ENCODE results near the gene RASAL2. TPM values are rescaled to one million over a fixed set of nuclear protein-coding genes. Genes with fewer than 3 reads are reported as not detected.

The RASAL2 gene
- total and polyA plus RNA-seq, 9 of the 15 experiments (the other 6 are each of a cell fraction or from before 2014, with no cell fraction given), result 0.13 to 1.0 (median 0.62) TPM

GRCh38 chr1:178405137-178405536 is 311.2 kb downstream of the RASAL2 start:
- in situ Hi-C loops (cut with MboI), result no loop called here
- FAIRE-seq, result no peak

More at GRCh38 chr1:178405137-178405536, 311.2 kb downstream of the RASAL2 start:
- DNase-seq (ENCODE audit: extremely low read depth in 1 of 4, low spot score in 3 of 4), result no peak
- Histone ChIP-seq H4K20me1 (replicated peaks; ENCODE audit: control insufficient read depth, insufficient read depth, low read length) (no peaks in the 10 kb centered on the region), H3K27me3 (ENCODE audit: control insufficient read depth in 2 of 2, insufficient read depth in 2 of 2, low read length in 2 of 2) (no peaks in the 10 kb centered on the region), H3K9me3 (replicated peaks; ENCODE audit: control insufficient read depth, insufficient read depth, low read depth, low read length) (no peaks in the 10 kb centered on the region), H3K9me1 (ENCODE audit: control insufficient read depth, insufficient read depth, low read length) (no peaks in the 10 kb centered on the region), H3K9ac (ENCODE audit: insufficient read depth in 1 of 2, low read depth in 2 of 2, low read length in 2 of 2) (no peak overlapping the region), H3K4me3 (no peak overlapping the region), H3K27ac (ENCODE audit: extremely low read depth, low read depth, low read length) (no peak overlapping the region), H3K4me2 (ENCODE audit: insufficient read depth, low read length) (no peak overlapping the region), H3K79me2 (ENCODE audit: control insufficient read depth, insufficient read depth, low read length) (no peaks in the 10 kb centered on the region), H3K4me1 (replicated peaks in 1 of 2; ENCODE audit: control insufficient read depth in 2 of 2, insufficient read depth in 2 of 2, low read length in 2 of 2) (no peaks in the 10 kb centered on the region), H3K36me3 (ENCODE audit: control insufficient read depth, insufficient read depth, low read length) (no peaks in the 10 kb centered on the region), H2AFZ (ENCODE audit: low read depth, low read length) (no peak overlapping the region)
- no peak for ATAC-seq
- ChIA-PET CTCF (ENCODE audit: low intra/inter-chr PET ratio) (no interaction called here), POLR2A (no interaction called here)
- intact Hi-C loops (cut with micrococcal nuclease), result no loop called here
- no TSS peak for BruUV-seq (replicated peaks)
- TF ChIP-seq BRF1 (IDR thresholded peaks at IDR 0.05; ENCODE audit: borderline replicate concordance, extremely low read depth, insufficient read length), result no peak
- no peak for TF ChIP-seq PHF8 (IDR thresholded peaks at IDR 0.05; ENCODE audit: borderline replicate concordance, low read length)
- no peak for TF ChIP-seq DACH1 (IDR thresholded peaks at IDR 0.05; ENCODE audit: partially characterized antibody)
- TF ChIP-seq, protein P1, sequence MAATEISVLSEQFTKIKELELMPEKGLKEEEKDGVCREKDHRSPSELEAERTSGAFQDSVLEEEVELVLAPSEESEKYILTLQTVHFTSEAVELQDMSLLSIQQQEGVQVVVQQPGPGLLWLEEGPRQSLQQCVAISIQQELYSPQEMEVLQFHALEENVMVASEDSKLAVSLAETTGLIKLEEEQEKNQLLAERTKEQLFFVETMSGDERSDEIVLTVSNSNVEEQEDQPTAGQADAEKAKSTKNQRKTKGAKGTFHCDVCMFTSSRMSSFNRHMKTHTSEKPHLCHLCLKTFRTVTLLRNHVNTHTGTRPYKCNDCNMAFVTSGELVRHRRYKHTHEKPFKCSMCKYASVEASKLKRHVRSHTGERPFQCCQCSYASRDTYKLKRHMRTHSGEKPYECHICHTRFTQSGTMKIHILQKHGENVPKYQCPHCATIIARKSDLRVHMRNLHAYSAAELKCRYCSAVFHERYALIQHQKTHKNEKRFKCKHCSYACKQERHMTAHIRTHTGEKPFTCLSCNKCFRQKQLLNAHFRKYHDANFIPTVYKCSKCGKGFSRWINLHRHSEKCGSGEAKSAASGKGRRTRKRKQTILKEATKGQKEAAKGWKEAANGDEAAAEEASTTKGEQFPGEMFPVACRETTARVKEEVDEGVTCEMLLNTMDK (IDR thresholded peaks at IDR 0.05; ENCODE audit: borderline replicate concordance, insufficient read depth, low read depth, low read length, poor library complexity, severe bottlenecking), result no peak
- TF ChIP-seq NUFIP1 (IDR thresholded peaks at IDR 0.05; ENCODE audit: partially characterized antibody), result no peak
- no peak for TF ChIP-seq ZNF583 (CRISPR knock-in tag; IDR thresholded peaks at IDR 0.05)
- TF ChIP-seq, protein P2, sequence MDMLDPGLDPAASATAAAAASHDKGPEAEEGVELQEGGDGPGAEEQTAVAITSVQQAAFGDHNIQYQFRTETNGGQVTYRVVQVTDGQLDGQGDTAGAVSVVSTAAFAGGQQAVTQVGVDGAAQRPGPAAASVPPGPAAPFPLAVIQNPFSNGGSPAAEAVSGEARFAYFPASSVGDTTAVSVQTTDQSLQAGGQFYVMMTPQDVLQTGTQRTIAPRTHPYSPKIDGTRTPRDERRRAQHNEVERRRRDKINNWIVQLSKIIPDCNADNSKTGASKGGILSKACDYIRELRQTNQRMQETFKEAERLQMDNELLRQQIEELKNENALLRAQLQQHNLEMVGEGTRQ (CRISPR knock-in tag; IDR thresholded peaks at IDR 0.05), result no peak
- TF ChIP-seq PTBP1 (IDR thresholded peaks at IDR 0.05; ENCODE audit: low read depth, low read length), result no peak
- 0% methylated on average over 1 of the region's 1 CpG for WGBS (ENCODE audit: insufficient coverage, low coverage, missing lambda C conversion rate)

All from K562 (cell line).